Panc1 (cell line): ENCODE measurements around the gene SND1. TPM values are rescaled to one million over a fixed set of nuclear protein-coding genes. Genes with fewer than 3 reads are reported as not detected.

ENCODE experiments used
- ATAC-seq: fragments of 200-7000 bp; cut with Tn5 transposase; 2 replicates; pipeline ENCODE4 v1.9.1; 2020; ENCODE audit warnings: mild to moderate bottlenecking, moderate library complexity
- BruUV-seq: library from RNA; stranded (reverse); fragments of 400-500 nt; replicated peaks from 2 replicates; lab custom pipeline; 2021; lab: Mats Ljungman, UMichigan
- CTCF ChIA-PET: fragments of 300-600 bp; sonication (Branson Sonifier 250); formaldehyde crosslinking; loops from one replicate; lab custom pipeline; 2022; ENCODE audit warnings: antibody characterized with exemption; lab: Charles Lee
- POLR2A ChIA-PET: fragments of 300-600 bp; sonication (Branson Sonifier 250); formaldehyde crosslinking; loops from one replicate; lab custom pipeline; 2022; ENCODE audit warnings: antibody characterized with exemption; lab: Charles Lee
- DNase-seq: peaks from one replicate; pipeline ENCODE4 v3.0.0-alpha.2; 2010; ENCODE audit warnings: low read depth, low spot score
- H3K27ac ChIP-seq: 2 replicates; pipeline ENCODE4 v1.5.1; 2011; ENCODE audit warnings: mild to moderate bottlenecking, low read length, inconsistent platforms
- H3K27me3 ChIP-seq: fragments of 200-500 bp; sonication (Bioruptor generic); 2 replicates; pipeline ENCODE4 v1.6.0; 2014; ENCODE audit warnings: low read length, inconsistent platforms; ENCODE audit not compliant: control insufficient read depth, insufficient read depth
- H3K36me3 ChIP-seq: fragments of 200-500 bp; sonication (Bioruptor generic); 2 replicates; pipeline ENCODE4 v1.5.1; 2014; ENCODE audit warnings: inconsistent platforms, mild to moderate bottlenecking, low read length, moderate library complexity; ENCODE audit not compliant: control insufficient read depth, insufficient read depth
- H3K4me1 ChIP-seq: 2 replicates; pipeline ENCODE4 v1.5.1; 2011; ENCODE audit warnings: inconsistent platforms, mild to moderate bottlenecking, low read length, moderate library complexity; ENCODE audit not compliant: control insufficient read depth, insufficient read depth
- H3K4me3 ChIP-seq, 2 experiments: 2 replicates each; pipeline ENCODE4 v1.5.1; 2011 to 2012; ENCODE audit warnings: low read depth in 2 of 2, low read length in 2 of 2, mild to moderate bottlenecking in 2 of 2, inconsistent platforms in 1 of 2, moderate library complexity in 1 of 2
- H3K9me3 ChIP-seq: fragments of 200-500 bp; sonication (Bioruptor generic); 2 replicates; pipeline ENCODE4 v1.5.1; 2014; ENCODE audit warnings: low read depth, mild to moderate bottlenecking, inconsistent platforms, low read length, moderate library complexity; ENCODE audit not compliant: control insufficient read depth, insufficient read depth
- POLR2AphosphoS5 ChIP-seq: IDR thresholded peaks from 2 replicates; pipeline ENCODE4 v1.6.1; 2012; ENCODE audit warnings: mild to moderate bottlenecking, low read depth, low read length, moderate library complexity
- SIN3A ChIP-seq: IDR thresholded peaks from 2 replicates; pipeline ENCODE4 v1.6.1; 2012; ENCODE audit warnings: low read depth, mild to moderate bottlenecking, low read length, moderate library complexity, borderline replicate concordance; ENCODE audit not compliant: insufficient read depth
- TCF7L2 ChIP-seq: IDR thresholded peaks from 2 replicates; pipeline ENCODE4 v1.6.1; 2011; ENCODE audit warnings: mild to moderate bottlenecking, low read depth, low read length, inconsistent platforms
- in situ Hi-C: cut with HindIII; loops from 2 replicates; pipeline ENCODE4 v1.10.0; 2016; ENCODE audit warnings: low sequenced_read_pairs, low pct_unique_long_range_greater_than_20kb
- intact Hi-C: fragments of 100-400 bp; cut with micrococcal nuclease; formaldehyde crosslinking; loops from one replicate; pipeline ENCODE4 v1.10.0; 2022; ENCODE audit not compliant: unreplicated experiment
- total RNA-seq: library from RNA; stranded (reverse); gene quantifications from one replicate; pipeline ENCODE4 v1.2.1, GENCODE V29; 2021; ENCODE audit not compliant: unreplicated experiment
- TF ChIP-seq, protein P1 (sequence below): fragments of 450-650 bp; IDR thresholded peaks from 2 replicates; pipeline ENCODE4 v1.5.1; 2017; ENCODE audit warnings: mild to moderate bottlenecking
- TF ChIP-seq, protein P2 (sequence below), 2 experiments: IDR thresholded peaks; 2 replicates each; pipeline ENCODE4 v1.6.1; 2011 to 2012; ENCODE audit warnings: low read depth in 2 of 2, control low read depth in 1 of 2, low read length in 1 of 2, mild to moderate bottlenecking in 1 of 2, moderate library complexity in 1 of 2; ENCODE audit not compliant: insufficient read depth in 1 of 2

The SND1 gene
- total RNA-seq, 1 experiment from 2014 or later = 176 TPM

GRCh38 chr7:127726476-127726875, 74.5 kb downstream of the SND1 start:
- Histone ChIP-seq H3K27me3 (no peaks in the 10 kb centered on the region), H3K9me3 (no peaks in the 10 kb centered on the region), H3K4me1 (no peaks in the 10 kb centered on the region), H3K27ac (no peak overlapping the region), H3K4me3 (no peak overlapping the region), H3K36me3 (peaks cover 3% of the 10 kb centered on the region)
- ChIA-PET POLR2A (no interaction called here), CTCF (no interaction called here)
- no peak for ATAC-seq
- intact Hi-C loops (no loop called here), in situ Hi-C loops (no loop called here)
- DNase-seq = no peak
- no peak for TF ChIP-seq TCF7L2
- no peak for TF ChIP-seq SIN3A
- BruUV-seq = no TSS peak

DNA sequence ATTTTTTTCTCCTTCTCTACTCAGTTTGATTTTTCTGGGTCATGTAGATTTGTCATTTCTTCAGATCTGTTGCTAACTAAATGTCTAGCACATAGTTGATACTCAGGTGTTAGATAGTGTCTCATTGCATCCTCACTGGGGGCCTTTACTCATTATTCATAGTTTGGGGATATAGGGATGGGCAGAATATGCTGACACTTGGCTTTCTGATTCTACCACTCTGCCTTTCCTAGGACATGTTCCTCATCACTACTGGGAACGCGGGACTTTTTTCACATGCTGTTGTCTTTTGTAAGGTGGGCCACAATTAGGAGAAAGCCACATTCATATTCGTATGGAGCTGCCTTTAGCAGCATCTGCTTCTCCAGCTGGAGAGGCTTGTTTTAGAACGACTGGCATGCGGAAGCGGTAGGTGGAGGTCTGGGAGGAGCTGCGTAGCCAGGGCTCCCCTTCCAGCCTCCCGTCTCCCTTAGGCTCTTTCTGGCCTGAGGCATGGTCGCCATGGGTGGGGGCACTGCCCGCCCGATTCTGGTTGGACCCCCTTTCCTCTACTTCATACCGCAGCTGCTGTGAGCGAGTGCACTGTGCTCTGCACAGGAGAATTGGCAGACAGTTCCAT, 78.8 kb downstream of the SND1 start:
- no peak overlapping the region for H3K27ac ChIP-seq
- no peaks in the 10 kb centered on the region for H3K4me1 ChIP-seq
- no peaks in the 10 kb centered on the region; the same call in none of the 2 replicates for H3K36me3 ChIP-seq
- CTCF ChIA-PET = no interaction called here
- BruUV-seq = no TSS peak
- intact Hi-C loops = no loop called here
- H3K4me3 ChIP-seq = no peak overlapping the region
- no peaks in the 10 kb centered on the region for H3K9me3 ChIP-seq
- TF ChIP-seq, protein P1, sequence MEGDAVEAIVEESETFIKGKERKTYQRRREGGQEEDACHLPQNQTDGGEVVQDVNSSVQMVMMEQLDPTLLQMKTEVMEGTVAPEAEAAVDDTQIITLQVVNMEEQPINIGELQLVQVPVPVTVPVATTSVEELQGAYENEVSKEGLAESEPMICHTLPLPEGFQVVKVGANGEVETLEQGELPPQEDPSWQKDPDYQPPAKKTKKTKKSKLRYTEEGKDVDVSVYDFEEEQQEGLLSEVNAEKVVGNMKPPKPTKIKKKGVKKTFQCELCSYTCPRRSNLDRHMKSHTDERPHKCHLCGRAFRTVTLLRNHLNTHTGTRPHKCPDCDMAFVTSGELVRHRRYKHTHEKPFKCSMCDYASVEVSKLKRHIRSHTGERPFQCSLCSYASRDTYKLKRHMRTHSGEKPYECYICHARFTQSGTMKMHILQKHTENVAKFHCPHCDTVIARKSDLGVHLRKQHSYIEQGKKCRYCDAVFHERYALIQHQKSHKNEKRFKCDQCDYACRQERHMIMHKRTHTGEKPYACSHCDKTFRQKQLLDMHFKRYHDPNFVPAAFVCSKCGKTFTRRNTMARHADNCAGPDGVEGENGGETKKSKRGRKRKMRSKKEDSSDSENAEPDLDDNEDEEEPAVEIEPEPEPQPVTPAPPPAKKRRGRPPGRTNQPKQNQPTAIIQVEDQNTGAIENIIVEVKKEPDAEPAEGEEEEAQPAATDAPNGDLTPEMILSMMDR = no peak
- TF ChIP-seq SIN3A = no peak
- TF ChIP-seq TCF7L2 = no peak
- TF ChIP-seq, protein P2, sequence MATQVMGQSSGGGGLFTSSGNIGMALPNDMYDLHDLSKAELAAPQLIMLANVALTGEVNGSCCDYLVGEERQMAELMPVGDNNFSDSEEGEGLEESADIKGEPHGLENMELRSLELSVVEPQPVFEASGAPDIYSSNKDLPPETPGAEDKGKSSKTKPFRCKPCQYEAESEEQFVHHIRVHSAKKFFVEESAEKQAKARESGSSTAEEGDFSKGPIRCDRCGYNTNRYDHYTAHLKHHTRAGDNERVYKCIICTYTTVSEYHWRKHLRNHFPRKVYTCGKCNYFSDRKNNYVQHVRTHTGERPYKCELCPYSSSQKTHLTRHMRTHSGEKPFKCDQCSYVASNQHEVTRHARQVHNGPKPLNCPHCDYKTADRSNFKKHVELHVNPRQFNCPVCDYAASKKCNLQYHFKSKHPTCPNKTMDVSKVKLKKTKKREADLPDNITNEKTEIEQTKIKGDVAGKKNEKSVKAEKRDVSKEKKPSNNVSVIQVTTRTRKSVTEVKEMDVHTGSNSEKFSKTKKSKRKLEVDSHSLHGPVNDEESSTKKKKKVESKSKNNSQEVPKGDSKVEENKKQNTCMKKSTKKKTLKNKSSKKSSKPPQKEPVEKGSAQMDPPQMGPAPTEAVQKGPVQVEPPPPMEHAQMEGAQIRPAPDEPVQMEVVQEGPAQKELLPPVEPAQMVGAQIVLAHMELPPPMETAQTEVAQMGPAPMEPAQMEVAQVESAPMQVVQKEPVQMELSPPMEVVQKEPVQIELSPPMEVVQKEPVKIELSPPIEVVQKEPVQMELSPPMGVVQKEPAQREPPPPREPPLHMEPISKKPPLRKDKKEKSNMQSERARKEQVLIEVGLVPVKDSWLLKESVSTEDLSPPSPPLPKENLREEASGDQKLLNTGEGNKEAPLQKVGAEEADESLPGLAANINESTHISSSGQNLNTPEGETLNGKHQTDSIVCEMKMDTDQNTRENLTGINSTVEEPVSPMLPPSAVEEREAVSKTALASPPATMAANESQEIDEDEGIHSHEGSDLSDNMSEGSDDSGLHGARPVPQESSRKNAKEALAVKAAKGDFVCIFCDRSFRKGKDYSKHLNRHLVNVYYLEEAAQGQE (IDR thresholded peaks at IDR 0.05; ENCODE audit: insufficient read depth in 1 of 2, low read depth in 2 of 2, low read length in 1 of 2) = no peak
- TF ChIP-seq POLR2AphosphoS5 = no peak
- ATAC-seq = no peak
- no peaks in the 10 kb centered on the region for H3K27me3 ChIP-seq
- no peak for DNase-seq
- POLR2A ChIA-PET = no interaction called here
- in situ Hi-C loops = no loop called here

- H3K9me3 ChIP-seq = no peaks in the 10 kb centered on the region
- ATAC-seq (no peak), DNase-seq (no peak)
- H3K4me3 ChIP-seq = no peak overlapping the region
- H3K36me3 ChIP-seq = peaks cover 2% of the 10 kb centered on the region
- BruUV-seq = no TSS peak
- H3K27me3 ChIP-seq = no peaks in the 10 kb centered on the region
- ChIA-PET CTCF (interaction anchor here (0.6 kb wide), 1 partner anchor 203 kb away, joined by 3 read pairs; no protein-coding TSS in a partner anchor), POLR2A (no interaction called here)
- no peak overlapping the region for H3K27ac ChIP-seq
- in situ Hi-C loops = no loop called here
- H3K4me1 ChIP-seq = no peaks in the 10 kb centered on the region
- TF ChIP-seq, protein P2 (IDR thresholded peaks at IDR 0.05; ENCODE audit: insufficient read depth in 1 of 2, low read depth in 2 of 2, low read length in 1 of 2) = no peak
- TF ChIP-seq POLR2AphosphoS5 (no peak), TCF7L2 (no peak), SIN3A (no peak)
- TF ChIP-seq, protein P1 = no peak
- intact Hi-C loops = no loop called here
Measured at GRCh38 chr7:127731431-127732080, 79.6 kb downstream of the SND1 start.
